ENCODE measurements around the gene LRG1. TPM values are rescaled to one million over a fixed set of nuclear protein-coding genes. Genes with fewer than 3 reads are reported as not detected.
A peak's percentile ranks its signal among the peaks of the same experiment; 100 is the strongest.

Gene LRG1
- total and polyA plus RNA-seq, 9 donors: 0.18 to 0.92 (median 0.59) TPM

- Histone ChIP-seq H3K27me3 (ENCODE audit: control insufficient read depth, insufficient read depth, low read length) (peaks cover 8% of the 10 kb centered on the region), H3K9me3 (replicated peaks; ENCODE audit: control insufficient read depth, low read depth, low read length) (peaks cover 8% of the 10 kb centered on the region), H3K36me3 (ENCODE audit: control insufficient read depth, insufficient read depth, low read length) (no peaks in the 10 kb centered on the region), H3K27ac (ENCODE audit: low read length) (no peak overlapping the region), H3K4me3 (ENCODE audit: low read length) (no peak overlapping the region), H3K4me1 (ENCODE audit: control insufficient read depth, insufficient read depth, low read length) (peaks cover 29% of the 10 kb centered on the region)
- DNase-seq: no peak
- 88% methylated on average over 13 of the region's 13 CpGs for WGBS (ENCODE audit: insufficient coverage)
Measured at GRCh38 chr19:4538601-4538954, 1.3 kb downstream of the LRG1 start.

GRCh38 chr19:4537953-4538600, 1.8 kb downstream of the LRG1 start:
- Histone ChIP-seq H3K27ac (ENCODE audit: low read length) (no peak overlapping the region), H3K4me1 (ENCODE audit: control insufficient read depth, insufficient read depth, low read length) (peaks cover 29% of the 10 kb centered on the region), H3K4me3 (ENCODE audit: low read length) (no peak overlapping the region), H3K9me3 (replicated peaks; ENCODE audit: control insufficient read depth, low read depth, low read length) (peaks cover 8% of the 10 kb centered on the region), H3K36me3 (ENCODE audit: control insufficient read depth, insufficient read depth, low read length) (no peaks in the 10 kb centered on the region), H3K27me3 (ENCODE audit: control insufficient read depth, insufficient read depth, low read length) (peaks cover 8% of the 10 kb centered on the region)
- DNase-seq: no peak
- 71% methylated on average over 27 of the region's 27 CpGs for WGBS (ENCODE audit: insufficient coverage)

- WGBS (ENCODE audit: insufficient coverage): 26% methylated on average over 4 of the region's 5 CpGs
- Histone ChIP-seq H3K4me3 (ENCODE audit: low read length) (no peak overlapping the region), H3K9me3 (replicated peaks; ENCODE audit: control insufficient read depth, low read depth, low read length) (peaks cover 8% of the 10 kb centered on the region), H3K4me1 (ENCODE audit: control insufficient read depth, insufficient read depth, low read length) (peaks cover 29% of the 10 kb centered on the region), H3K27me3 (ENCODE audit: control insufficient read depth, insufficient read depth, low read length) (peaks cover 8% of the 10 kb centered on the region), H3K27ac (ENCODE audit: low read length) (no peak overlapping the region), H3K36me3 (ENCODE audit: control insufficient read depth, insufficient read depth, low read length) (no peaks in the 10 kb centered on the region)
- no peak for DNase-seq
Measured at GRCh38 chr19:4536798-4537197, 3.0 kb downstream of the LRG1 start.

GRCh38 chr19:4534836-4535658, 4.8 kb downstream of the LRG1 start, which contains the start of gene PLIN5:
Gene PLIN5, minus strand, starts transcription at chr19:4535224. Its CDS starts 1,150 bp downstream, at chr19:4534074.
- 3% methylated on average over 43 of the region's 49 CpGs for WGBS (ENCODE audit: insufficient coverage)
- Histone ChIP-seq H3K4me3 (ENCODE audit: low read length) (peak within 1 kb of the TSS; percentile 1), H3K27me3 (ENCODE audit: control insufficient read depth, insufficient read depth, low read length) (peaks cover 8% of the 10 kb centered on the region), H3K9me3 (replicated peaks; ENCODE audit: control insufficient read depth, low read depth, low read length) (no peaks in the 10 kb centered on the region), H3K36me3 (ENCODE audit: control insufficient read depth, insufficient read depth, low read length) (no peaks in the 10 kb centered on the region), H3K27ac (ENCODE audit: low read length) (no peak within 1 kb of the TSS), H3K4me1 (ENCODE audit: control insufficient read depth, insufficient read depth, low read length) (peaks cover 29% of the 10 kb centered on the region)
- DNase-seq: peak; percentile 68

GRCh38 chr19:4533835-4534424, 5.9 kb downstream of the LRG1 start:
- no peak overlapping the region for H3K4me3 ChIP-seq (ENCODE audit: low read length)

GRCh38 chr19:4533334-4533733, 6.5 kb downstream of the LRG1 start:
- Histone ChIP-seq H3K27ac (ENCODE audit: low read length) (no peak overlapping the region), H3K4me1 (ENCODE audit: control insufficient read depth, insufficient read depth, low read length) (peaks cover 27% of the 10 kb centered on the region), H3K36me3 (ENCODE audit: control insufficient read depth, insufficient read depth, low read length) (no peaks in the 10 kb centered on the region), H3K9me3 (replicated peaks; ENCODE audit: control insufficient read depth, low read depth, low read length) (no peaks in the 10 kb centered on the region), H3K27me3 (ENCODE audit: control insufficient read depth, insufficient read depth, low read length) (peaks cover 8% of the 10 kb centered on the region), H3K4me3 (ENCODE audit: low read length) (no peak overlapping the region)
- WGBS (ENCODE audit: insufficient coverage): 75% methylated on average over 7 of the region's 9 CpGs
- DNase-seq: no peak

More at GRCh38 chr19:4533835-4534424, 5.9 kb downstream of the LRG1 start:
- H3K9me3 ChIP-seq (replicated peaks; ENCODE audit: control insufficient read depth, low read depth, low read length): no peaks in the 10 kb centered on the region
- no peak overlapping the region for H3K27ac ChIP-seq (ENCODE audit: low read length)
- no peaks in the 10 kb centered on the region for H3K36me3 ChIP-seq (ENCODE audit: control insufficient read depth, insufficient read depth, low read length)
- H3K4me1 ChIP-seq (ENCODE audit: control insufficient read depth, insufficient read depth, low read length): peaks cover 29% of the 10 kb centered on the region
- H3K27me3 ChIP-seq (ENCODE audit: control insufficient read depth, insufficient read depth, low read length): peaks cover 8% of the 10 kb centered on the region
- WGBS (ENCODE audit: insufficient coverage): 74% methylated on average over 6 of the region's 9 CpGs
- no peak for DNase-seq

GRCh38 chr19:4531562-4532165, 8.2 kb downstream of the LRG1 start:
- peaks cover 13% of the 10 kb centered on the region for H3K4me1 ChIP-seq (ENCODE audit: control insufficient read depth, insufficient read depth, low read length)
- 59% methylated on average over 10 of the region's 28 CpGs for WGBS (ENCODE audit: insufficient coverage)
- H3K9me3 ChIP-seq (replicated peaks; ENCODE audit: control insufficient read depth, low read depth, low read length): no peaks in the 10 kb centered on the region
- no peak overlapping the region for H3K27ac ChIP-seq (ENCODE audit: low read length)
- DNase-seq: no peak
- peaks cover 8% of the 10 kb centered on the region for H3K27me3 ChIP-seq (ENCODE audit: control insufficient read depth, insufficient read depth, low read length)
- H3K36me3 ChIP-seq (ENCODE audit: control insufficient read depth, insufficient read depth, low read length): no peaks in the 10 kb centered on the region
- H3K4me3 ChIP-seq (ENCODE audit: low read length): no peak overlapping the region

GRCh38 chr19:4529924-4530522, 9.8 kb downstream of the LRG1 start:
- peaks cover 3% of the 10 kb centered on the region for H3K27me3 ChIP-seq (ENCODE audit: control insufficient read depth, insufficient read depth, low read length)
- WGBS (ENCODE audit: insufficient coverage): 75% methylated on average over 11 of the region's 14 CpGs
- H3K9me3 ChIP-seq (replicated peaks; ENCODE audit: control insufficient read depth, low read depth, low read length): no peaks in the 10 kb centered on the region
- no peak overlapping the region for H3K27ac ChIP-seq (ENCODE audit: low read length)
- no peak overlapping the region for H3K4me3 ChIP-seq (ENCODE audit: low read length)
- peaks cover 4% of the 10 kb centered on the region for H3K4me1 ChIP-seq (ENCODE audit: control insufficient read depth, insufficient read depth, low read length)
- no peaks in the 10 kb centered on the region for H3K36me3 ChIP-seq (ENCODE audit: control insufficient read depth, insufficient read depth, low read length)
- no peak for DNase-seq

- Histone ChIP-seq H3K27ac (ENCODE audit: low read length) (no peak overlapping the region), H3K4me3 (ENCODE audit: low read length) (no peak overlapping the region), H3K27me3 (ENCODE audit: control insufficient read depth, insufficient read depth, low read length) (no peaks in the 10 kb centered on the region), H3K36me3 (ENCODE audit: control insufficient read depth, insufficient read depth, low read length) (no peaks in the 10 kb centered on the region), H3K9me3 (replicated peaks; ENCODE audit: control insufficient read depth, low read depth, low read length) (no peaks in the 10 kb centered on the region), H3K4me1 (ENCODE audit: control insufficient read depth, insufficient read depth, low read length) (no peaks in the 10 kb centered on the region)
- DNase-seq: no peak
- WGBS (ENCODE audit: insufficient coverage): 74% methylated on average over 14 of the region's 15 CpGs
Measured at GRCh38 chr19:4528843-4529242, 11.0 kb downstream of the LRG1 start.
